HCT116 (cell line): Measurements from ENCODE around the gene ARPC1A.

Experiments
- CEBPB ChIP-seq: IDR thresholded peaks from 2 replicates; pipeline ENCODE4 v1.6.1; 2012; ENCODE audit warnings: low read depth
- CTCF ChIP-seq, 3 experiments: fragments of 200-600 bp in 1 of 3; sonication (generic) in 1 of 3; IDR thresholded peaks in 2 of 3; conservative IDR thresholded peaks in 1 of 3; 2 replicates each; pipeline ENCODE4 v1.5.1; 2012 to 2017; ENCODE audit warnings: low read depth in 2 of 3, low read length in 2 of 3, antibody characterized with exemption in 1 of 3, borderline replicate concordance in 1 of 3, control low read depth in 1 of 3, mild to moderate bottlenecking in 1 of 3, mixed read lengths in 1 of 3, mixed run types in 1 of 3, moderate library complexity in 1 of 3; ENCODE audit not compliant: insufficient read depth in 1 of 3
- EGR1 ChIP-seq: IDR thresholded peaks from 2 replicates; pipeline ENCODE4 v1.6.1; 2012; ENCODE audit warnings: low read depth
- ELF1 ChIP-seq: IDR thresholded peaks from 2 replicates; pipeline ENCODE4 v1.6.1; 2012; ENCODE audit warnings: low read depth, borderline replicate concordance
- EZH2 ChIP-seq: fragments of 200-600 bp; sonication (generic); IDR thresholded peaks from 2 replicates; pipeline ENCODE4 v1.6.1; 2017; ENCODE audit warnings: antibody characterized with exemption, mixed run types
- FOSL1 ChIP-seq: IDR thresholded peaks from 2 replicates; pipeline ENCODE4 v1.6.1; 2012; ENCODE audit warnings: low read depth
- JUND ChIP-seq: IDR thresholded peaks from 2 replicates; pipeline ENCODE4 v1.6.1; 2012
- POLR2A ChIP-seq: IDR thresholded peaks from 2 replicates; pipeline ENCODE4 v1.7.0; 2011; ENCODE audit warnings: borderline replicate concordance; ENCODE audit not compliant: insufficient read depth, insufficient read length; ENCODE audit errors: extremely low read depth
- POLR2AphosphoS5 ChIP-seq: IDR thresholded peaks from 2 replicates; pipeline ENCODE4 v1.6.1; 2011; ENCODE audit warnings: mild to moderate bottlenecking, low read depth, low read length, moderate library complexity
- RAD21 ChIP-seq: IDR thresholded peaks from 2 replicates; pipeline ENCODE4 v1.6.1; 2012; ENCODE audit warnings: low read depth, mild to moderate bottlenecking
- REST ChIP-seq: IDR thresholded peaks from 2 replicates; pipeline ENCODE4 v1.6.1; 2012; ENCODE audit warnings: low read depth
- SIN3A ChIP-seq: IDR thresholded peaks from 2 replicates; pipeline ENCODE4 v1.6.1; 2012; ENCODE audit warnings: low read depth
- SP1 ChIP-seq: IDR thresholded peaks from 2 replicates; pipeline ENCODE4 v1.6.1; 2012; ENCODE audit warnings: low read depth
- SRF ChIP-seq: IDR thresholded peaks from 2 replicates; pipeline ENCODE4 v1.6.1; 2012; ENCODE audit warnings: low read depth

GRCh38 chr7:99396418-99397296 lies 71.0 kb downstream of the ARPC1A start:
- TF ChIP-seq POLR2A: no peak
- no peak for TF ChIP-seq EZH2
- TF ChIP-seq SIN3A: no peak
- TF ChIP-seq CTCF (IDR thresholded peaks at IDR 0.05 in 2 of 3, conservative IDR thresholded peaks at IDR 0.05 in 1 of 3; ENCODE audit: borderline replicate concordance in 1 of 3, insufficient read depth in 1 of 3, low read depth in 2 of 3, low read length in 2 of 3): no peak
- TF ChIP-seq FOSL1: no peak
- no peak for TF ChIP-seq RAD21
- TF ChIP-seq SP1: no peak
- no peak for TF ChIP-seq JUND
- no peak for TF ChIP-seq REST
- TF ChIP-seq CEBPB: no peak
- TF ChIP-seq SRF: no peak
- TF ChIP-seq ELF1: no peak
- TF ChIP-seq EGR1: no peak
- TF ChIP-seq POLR2AphosphoS5: no peak; the same call in 1 of the 2 replicates
